Peyer's patch (tissue), 4 donors: Measurements from ENCODE around the gene PTPN9. TPM values are rescaled to one million over a fixed set of nuclear protein-coding genes. Genes with fewer than 3 reads are reported as not detected.

ENCODE experiments used
- DNase-seq, 3 donors: peaks; one replicate each; pipeline ENCODE4 v3.0.0-alpha.2; 2017 to 2019
- H3K27ac ChIP-seq, 4 donors: fragments of 200-600 bp; sonication (generic); one replicate each; pipeline ENCODE4 v1.5.1; 2016 to 2019
- H3K27me3 ChIP-seq, 2 donors: fragments of 200-600 bp; sonication (generic); one replicate each; pipeline ENCODE4 v1.5.1; 2019
- H3K36me3 ChIP-seq, 3 donors: fragments of 200-600 bp; sonication (generic); one replicate each; pipeline ENCODE4 v1.5.1; 2016 to 2019
- H3K4me1 ChIP-seq, 4 donors: fragments of 200-600 bp; sonication (generic); one replicate each; pipeline ENCODE4 v1.5.1; 2016 to 2019
- H3K4me3 ChIP-seq, 4 donors: fragments of 200-600 bp; sonication (generic); 1 replicate in 3 of 4; 2 replicates in 1 of 4; pipeline ENCODE4 v1.5.1; 2016 to 2019; ENCODE audit warnings: mild to moderate bottlenecking in 1 of 4
- H3K9me3 ChIP-seq, 4 donors: fragments of 200-600 bp; sonication (generic); one replicate each; pipeline ENCODE4 v1.5.1; 2016 to 2019; ENCODE audit warnings: mild to moderate bottlenecking in 1 of 4
- CTCF ChIP-seq, 6 experiments: fragments of 450-650 bp in 4 of 6; fragments of 200-600 bp in 2 of 6; sonication (generic) in 1 of 6; IDR thresholded peaks; one replicate each; pipeline ENCODE4 v1.5.1; 2017 to 2019; ENCODE audit warnings: antibody characterized with exemption in 6 of 6, mild to moderate bottlenecking in 3 of 6, moderate library complexity in 1 of 6
- POLR2A ChIP-seq, 2 donors: fragments of 450-650 bp; IDR thresholded peaks; one replicate each; pipeline ENCODE4 v1.5.1; 2017; ENCODE audit warnings: antibody characterized with exemption in 2 of 2, mild to moderate bottlenecking in 2 of 2, moderate library complexity in 2 of 2
- small RNA-seq, 2 donors: library from RNA; depleted of rRNA; stranded (forward); fragments of <200 nt; gene quantifications; one replicate each; pipeline ENCODE3, GENCODE V24; 2016
- total RNA-seq, 4 donors: library from RNA; depleted of rRNA; stranded (reverse); fragments of >200 nt; gene quantifications; one replicate each; pipeline ENCODE4 v1.1.0, GENCODE V29; 2016

PTPN9 gene
- total RNA-seq, 4 donors from 2014 or later = 17.3 to 33.0 (median 28.5) TPM

- no peak overlapping the region for H3K4me3 ChIP-seq
- peaks cover 0 to 72% (median 0%) of the 10 kb centered on the region in 3 donors for H3K36me3 ChIP-seq
- H3K9me3 ChIP-seq = no peaks in the 10 kb centered on the region
- no peak for DNase-seq
- TF ChIP-seq CTCF (IDR thresholded peaks at IDR 0.05) (no peak), POLR2A (IDR thresholded peaks at IDR 0.05) (no peak)
- H3K4me1 ChIP-seq = no peaks in the 10 kb centered on the region
- H3K27ac ChIP-seq = no peak overlapping the region
- H3K27me3 ChIP-seq = no peaks in the 10 kb centered on the region
These were observed 156.6 kb downstream of the PTPN9 start for GRCh38 chr15:75422554-75422953.

GRCh38 chr15:75420698-75421097, 158.4 kb downstream of the PTPN9 start:
- Histone ChIP-seq H3K4me1 (no peaks in the 10 kb centered on the region), H3K36me3 (peaks cover 0 to 60% (median 0%) of the 10 kb centered on the region in 3 donors), H3K4me3 (no peak overlapping the region), H3K27me3 (no peaks in the 10 kb centered on the region), H3K27ac (no peak overlapping the region), H3K9me3 (no peaks in the 10 kb centered on the region)
- TF ChIP-seq POLR2A (IDR thresholded peaks at IDR 0.05) = no peak
- no peak for TF ChIP-seq CTCF (IDR thresholded peaks at IDR 0.05)
- no peak for DNase-seq

- DNase-seq = no peak
- Histone ChIP-seq H3K27ac (no peak overlapping the region), H3K36me3 (peaks cover 0 to 52% (median 0%) of the 10 kb centered on the region in 3 donors), H3K27me3 (no peaks in the 10 kb centered on the region), H3K4me1 (no peaks in the 10 kb centered on the region), H3K9me3 (no peaks in the 10 kb centered on the region), H3K4me3 (no peak overlapping the region)
- TF ChIP-seq POLR2A (IDR thresholded peaks at IDR 0.05) (no peak), CTCF (IDR thresholded peaks at IDR 0.05) (no peak)
These were observed 162.5 kb downstream of the PTPN9 start for GRCh38 chr15:75416584-75416983.

Small RNA genes lying within 50 kb of the gene (small RNA-seq; reads per million reads assigned to genes)
- 0 reads per million in 2 donors for gene AC105036.1
- 0 reads per million in 2 donors for gene AC105036.2

Other genes starting within 250 kb of the PTPN9 start
- 100 to 1,000 TPM in 1 of 4 donors, 10 to 100 TPM in 3; 54.2 to 107 (median 68.0) TPM for gene COMMD4, start 243.3 kb downstream of the PTPN9 start, total RNA-seq
- gene NEIL1, start 232.3 kb downstream of the PTPN9 start, total RNA-seq = 100 to 1,000 TPM in 3 of 4 donors, 10 to 100 TPM in 1; 63.7 to 173 (median 112) TPM
- 100 to 1,000 TPM; 268 to 777 (median 649) TPM for gene MAN2C1, start 210.7 kb downstream of the PTPN9 start, total RNA-seq
- 10 to 100 TPM; 31.5 to 53.6 (median 35.2) TPM for gene SIN3A, start 127.6 kb downstream of the PTPN9 start, total RNA-seq
- 10 to 100 TPM; 11.5 to 32.2 (median 17.4) TPM for gene SNUPN, start 46.4 kb upstream of the PTPN9 start, total RNA-seq
- 100 to 1,000 TPM in 3 of 4 donors, 10 to 100 TPM in 1; 96.8 to 133 (median 124) TPM for gene IMP3, start 60.9 kb upstream of the PTPN9 start, total RNA-seq
- gene SNX33, start 68.6 kb upstream of the PTPN9 start, total RNA-seq = 10 to 100 TPM; 35.5 to 53.7 (median 49.5) TPM
- gene CSPG4, start 133.5 kb upstream of the PTPN9 start, total RNA-seq = 10 to 100 TPM in 1 of 4 donors, 1 to 10 TPM in 3; 2.8 to 15.7 (median 6.3) TPM